Esophagus muscularis mucosa (tissue), 3 donors: ENCODE measurements around the gene ENKUR.

Source experiments
- CTCF ChIP-seq, 3 experiments: fragments of 200-600 bp in 2 of 3; fragments of 450-650 bp in 1 of 3; sonication (generic) in 2 of 3; IDR thresholded peaks; one replicate each; pipeline ENCODE4 v1.5.1; 2017 to 2019; ENCODE audit warnings: antibody characterized with exemption in 3 of 3, mild to moderate bottlenecking in 2 of 3, moderate library complexity in 1 of 3
- POLR2A ChIP-seq: fragments of 450-650 bp; IDR thresholded peaks from one replicate; pipeline ENCODE4 v1.6.1; 2017; ENCODE audit warnings: antibody characterized with exemption, moderate library complexity, mild to moderate bottlenecking, low read depth
- POLR2AphosphoS5 ChIP-seq, 2 donors: sonication (generic); formaldehyde crosslinking; IDR thresholded peaks; one replicate each; pipeline ENCODE4 v1.6.1; 2017; ENCODE audit warnings: antibody characterized with exemption in 2 of 2

- TF ChIP-seq POLR2AphosphoS5 (IDR thresholded peaks at IDR 0.05) (no peak), POLR2A (no peak), CTCF (IDR thresholded peaks at IDR 0.05) (no peak)
Observed at GRCh38 chr10:25017154-25017590, 1.2 kb upstream of the ENKUR start.
